HepG2 (cell line): Measurements from ENCODE around the gene PHLPP2. TPM values are rescaled to one million over a fixed set of nuclear protein-coding genes. Genes with fewer than 3 reads are reported as not detected.

Experiments
- CCAR2 ChIP-seq: fragments of 200-400 bp; formaldehyde crosslinking; optimal IDR thresholded peaks from 2 replicates; pipeline ENCODE3; 2018; ENCODE audit warnings: low read depth, mild to moderate bottlenecking, low read length, moderate library complexity
- ELF1 ChIP-seq: sonication (generic); formaldehyde crosslinking; IDR thresholded peaks from 2 replicates; pipeline ENCODE4 v1.4.0; 2020; ENCODE audit warnings: missing genetic modification reagents
- GTF2F1 ChIP-seq: fragments of 150-350 bp; IDR thresholded peaks from 2 replicates; pipeline ENCODE4 v1.6.1; 2014; ENCODE audit warnings: low read length
- HES4 ChIP-seq: sonication (generic); formaldehyde crosslinking; IDR thresholded peaks from 2 replicates; pipeline ENCODE4 v1.9.0; 2021; ENCODE audit warnings: mild to moderate bottlenecking, missing genetic modification reagents, borderline replicate concordance
- KLF13 ChIP-seq: sonication (generic); formaldehyde crosslinking; IDR thresholded peaks from 2 replicates; pipeline ENCODE4 v1.4.0; 2020; ENCODE audit warnings: mild to moderate bottlenecking, missing genetic modification reagents
- MAZ ChIP-seq, 2 experiments: sonication (generic) in 1 of 2; formaldehyde crosslinking in 1 of 2; IDR thresholded peaks; 2 replicates each; pipeline versions ENCODE4 v1.5.0 to v1.6.1; 2012 to 2020; ENCODE audit warnings: low read depth in 2 of 2, mild to moderate bottlenecking in 2 of 2, borderline replicate concordance in 1 of 2, improper control_type of control experiment in 1 of 2, low read length in 1 of 2, missing genetic modification reagents in 1 of 2, moderate library complexity in 1 of 2
- NAIF1 ChIP-seq: sonication (generic); formaldehyde crosslinking; IDR thresholded peaks from 2 replicates; pipeline ENCODE4 v1.5.0; 2020; ENCODE audit warnings: mild to moderate bottlenecking, missing genetic modification reagents, borderline replicate concordance
- SAP130 ChIP-seq: IDR thresholded peaks from 2 replicates; pipeline ENCODE4 v1.6.1; 2016; ENCODE audit warnings: low read depth
- TEAD2 ChIP-seq: sonication (generic); formaldehyde crosslinking; IDR thresholded peaks from 2 replicates; pipeline ENCODE4 v1.9.0; 2021; ENCODE audit warnings: missing genetic modification reagents
- TOPORS ChIP-seq: sonication (generic); formaldehyde crosslinking; IDR thresholded peaks from 2 replicates; pipeline ENCODE4 v1.8.0; 2023; ENCODE audit warnings: mild to moderate bottlenecking, missing genetic modification reagents
- TP53 ChIP-seq: sonication (generic); formaldehyde crosslinking; conservative IDR thresholded peaks from 2 replicates; pipeline ENCODE4 v1.4.0; 2020; ENCODE audit warnings: missing genetic modification reagents
- ZMAT3 ChIP-seq: sonication (generic); formaldehyde crosslinking; conservative IDR thresholded peaks from 2 replicates; pipeline ENCODE4 v1.7.0; 2021; ENCODE audit warnings: missing genetic modification reagents
- ZNF335 ChIP-seq: sonication (generic); formaldehyde crosslinking; IDR thresholded peaks from 2 replicates; pipeline ENCODE4 v1.4.0; 2020; ENCODE audit warnings: missing genetic modification reagents
- ZNF430 ChIP-seq: sonication (generic); formaldehyde crosslinking; IDR thresholded peaks from 2 replicates; pipeline ENCODE4 v1.9.0; 2021; ENCODE audit warnings: mild to moderate bottlenecking, missing genetic modification reagents
- ZNF768 ChIP-seq: sonication (generic); formaldehyde crosslinking; IDR thresholded peaks from 2 replicates; pipeline ENCODE4 v1.4.0; 2020; ENCODE audit warnings: missing genetic modification reagents
- ZNF781 ChIP-seq: sonication (generic); formaldehyde crosslinking; IDR thresholded peaks from 2 replicates; pipeline ENCODE4 v1.5.1; 2020; ENCODE audit warnings: borderline replicate concordance, mild to moderate bottlenecking, missing genetic modification reagents; ENCODE audit errors: not compliant biosample characterization
- ZSCAN20 ChIP-seq: sonication (generic); formaldehyde crosslinking; IDR thresholded peaks from 2 replicates; pipeline ENCODE4 v1.4.0; 2020; ENCODE audit warnings: missing genetic modification reagents, mild to moderate bottlenecking, borderline replicate concordance
- polyA plus RNA-seq, 8 experiments: library from polyadenylated mRNA; depleted of rRNA in 3 of 8; stranded (reverse) in 7 of 8; unstranded in 1 of 8; fragments of >200 nt; fragmentation: Illumina TruSeq in 4 of 8; extraction: Trizol in 4 of 8; gene quantifications; 2 replicates each; pipeline versions ENCODE4 v1.2.1 to v1.2.3, GENCODE V29; 2011 to 2016; ENCODE audit warnings: low read depth in 4 of 8, missing spikeins in 1 of 8, mixed read lengths in 1 of 8; ENCODE audit not compliant: insufficient read depth in 1 of 8
- total RNA-seq, 5 experiments: library from RNA; depleted of rRNA; stranded (reverse); fragments of >200 nt; fragmentation: Illumina TruSeq; extraction: Trizol; gene quantifications; 2 replicates each; pipeline ENCODE4 v1.2.3, GENCODE V29; 2016; ENCODE audit warnings: low read depth in 1 of 5
- TF ChIP-seq, protein P1 (sequence below): sonication (generic); formaldehyde crosslinking; IDR thresholded peaks from 2 replicates; pipeline ENCODE4 v1.8.0; 2022; ENCODE audit warnings: mild to moderate bottlenecking, missing genetic modification reagents, moderate library complexity
- TF ChIP-seq, protein P2 (sequence below): sonication (generic); formaldehyde crosslinking; IDR thresholded peaks from 2 replicates; pipeline ENCODE4 v1.8.0; 2022; ENCODE audit warnings: mild to moderate bottlenecking, missing genetic modification reagents, borderline replicate concordance
- TF ChIP-seq, protein P3 (sequence below): sonication (generic); formaldehyde crosslinking; conservative IDR thresholded peaks from 2 replicates; pipeline ENCODE4 v1.8.1; 2023; ENCODE audit warnings: missing genetic modification reagents
- TF ChIP-seq, protein P4 (sequence below): sonication (generic); formaldehyde crosslinking; IDR thresholded peaks from 2 replicates; pipeline ENCODE4 v1.5.1; 2020; ENCODE audit warnings: missing genetic modification reagents, mild to moderate bottlenecking, borderline replicate concordance
- TF ChIP-seq, protein P5 (sequence below): sonication (generic); IDR thresholded peaks from 2 replicates; pipeline ENCODE4 v1.6.1; 2016; ENCODE audit warnings: low read depth, borderline replicate concordance

PHLPP2 gene
- total and polyA plus RNA-seq, 2 of the 13 experiments (the other 11 are each of a cell fraction or from before 2014, with no cell fraction given), result 8.9 TPM

DNA sequence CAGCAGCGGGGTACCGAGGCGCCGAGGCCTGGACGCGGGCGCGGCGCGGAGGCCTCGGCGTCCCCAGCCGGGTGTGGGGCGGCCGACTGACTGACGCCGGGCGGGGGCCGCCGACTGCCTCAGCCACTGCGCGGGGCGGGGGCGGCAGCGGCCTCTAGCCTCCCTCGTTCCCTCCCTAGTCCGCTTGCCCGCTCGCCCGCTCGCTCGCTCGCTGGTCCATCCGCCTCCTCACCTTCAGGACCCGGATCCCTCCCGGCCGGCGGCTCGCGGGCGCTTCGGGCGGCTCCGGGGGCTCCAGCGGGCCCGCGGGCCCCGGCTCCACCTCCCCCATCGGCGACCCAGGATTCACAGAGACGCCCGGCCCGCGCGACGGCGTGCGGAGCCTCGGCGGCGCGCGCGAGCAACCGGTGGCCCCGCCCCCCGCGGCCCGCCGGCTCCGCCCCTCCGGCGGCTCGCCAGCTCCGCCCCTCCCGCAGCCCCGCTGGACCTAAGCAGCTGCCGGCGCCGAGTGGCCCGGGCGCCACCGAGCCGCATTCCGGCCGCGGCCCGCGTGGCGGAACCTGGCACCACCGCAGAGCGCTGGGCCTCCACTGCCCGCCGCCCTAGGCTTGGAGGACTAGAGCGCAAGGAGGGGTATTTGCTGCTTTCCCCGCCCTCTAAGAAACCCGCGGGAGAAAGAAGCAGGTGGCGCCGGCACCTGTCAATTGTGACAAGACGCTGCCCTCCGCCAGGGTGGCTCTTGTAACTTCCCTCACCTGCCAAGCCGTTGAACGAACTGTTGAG is 773 bp downstream of the PHLPP2 start (continued):
- TF ChIP-seq, protein P1, sequence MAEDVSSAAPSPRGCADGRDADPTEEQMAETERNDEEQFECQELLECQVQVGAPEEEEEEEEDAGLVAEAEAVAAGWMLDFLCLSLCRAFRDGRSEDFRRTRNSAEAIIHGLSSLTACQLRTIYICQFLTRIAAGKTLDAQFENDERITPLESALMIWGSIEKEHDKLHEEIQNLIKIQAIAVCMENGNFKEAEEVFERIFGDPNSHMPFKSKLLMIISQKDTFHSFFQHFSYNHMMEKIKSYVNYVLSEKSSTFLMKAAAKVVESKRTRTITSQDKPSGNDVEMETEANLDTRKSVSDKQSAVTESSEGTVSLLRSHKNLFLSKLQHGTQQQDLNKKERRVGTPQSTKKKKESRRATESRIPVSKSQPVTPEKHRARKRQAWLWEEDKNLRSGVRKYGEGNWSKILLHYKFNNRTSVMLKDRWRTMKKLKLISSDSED (CRISPR knock-in tag), result no peak
- peak; percentile 78; the same call in 1 of the 2 replicates for TF ChIP-seq HES4 (CRISPR knock-in tag)
- TF ChIP-seq NAIF1 (CRISPR knock-in tag), result no peak
- TF ChIP-seq, protein P2, sequence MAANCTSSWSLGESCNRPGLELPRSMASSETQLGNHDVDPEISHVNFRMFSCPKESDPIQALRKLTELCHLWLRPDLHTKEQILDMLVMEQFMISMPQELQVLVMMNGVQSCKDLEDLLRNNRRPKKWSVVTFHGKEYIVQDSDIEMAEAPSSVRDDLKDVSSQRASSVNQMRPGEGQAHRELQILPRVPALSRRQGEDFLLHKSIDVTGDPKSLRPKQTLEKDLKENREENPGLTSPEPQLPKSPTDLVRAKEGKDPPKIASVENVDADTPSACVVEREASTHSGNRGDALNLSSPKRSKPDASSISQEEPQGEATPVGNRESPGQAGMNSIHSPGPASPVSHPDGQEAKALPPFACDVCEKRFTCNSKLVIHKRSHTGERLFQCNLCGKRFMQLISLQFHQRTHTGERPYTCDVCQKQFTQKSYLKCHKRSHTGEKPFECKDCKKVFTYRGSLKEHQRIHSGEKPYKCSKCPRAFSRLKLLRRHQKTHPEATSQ (CRISPR knock-in tag), result no peak
- TF ChIP-seq ZNF781 (CRISPR knock-in tag), result peak; percentile 35
- TF ChIP-seq, protein P3, sequence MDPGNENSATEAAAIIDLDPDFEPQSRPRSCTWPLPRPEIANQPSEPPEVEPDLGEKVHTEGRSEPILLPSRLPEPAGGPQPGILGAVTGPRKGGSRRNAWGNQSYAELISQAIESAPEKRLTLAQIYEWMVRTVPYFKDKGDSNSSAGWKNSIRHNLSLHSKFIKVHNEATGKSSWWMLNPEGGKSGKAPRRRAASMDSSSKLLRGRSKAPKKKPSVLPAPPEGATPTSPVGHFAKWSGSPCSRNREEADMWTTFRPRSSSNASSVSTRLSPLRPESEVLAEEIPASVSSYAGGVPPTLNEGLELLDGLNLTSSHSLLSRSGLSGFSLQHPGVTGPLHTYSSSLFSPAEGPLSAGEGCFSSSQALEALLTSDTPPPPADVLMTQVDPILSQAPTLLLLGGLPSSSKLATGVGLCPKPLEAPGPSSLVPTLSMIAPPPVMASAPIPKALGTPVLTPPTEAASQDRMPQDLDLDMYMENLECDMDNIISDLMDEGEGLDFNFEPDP (CRISPR knock-in tag), result no peak
- TF ChIP-seq KLF13 (CRISPR knock-in tag), result no peak
- no peak for TF ChIP-seq ELF1 (CRISPR knock-in tag)
- no peak for TF ChIP-seq TP53 (CRISPR knock-in tag)
- TF ChIP-seq MAZ (IDR thresholded peaks at IDR 0.05; ENCODE audit: borderline replicate concordance, low read depth, low read length), result peak; percentile 40
- no peak; the same call in none of the 2 replicates for TF ChIP-seq MAZ (CRISPR knock-in tag; IDR thresholded peaks at IDR 0.05; ENCODE audit: low read depth)
- TF ChIP-seq, protein P4, sequence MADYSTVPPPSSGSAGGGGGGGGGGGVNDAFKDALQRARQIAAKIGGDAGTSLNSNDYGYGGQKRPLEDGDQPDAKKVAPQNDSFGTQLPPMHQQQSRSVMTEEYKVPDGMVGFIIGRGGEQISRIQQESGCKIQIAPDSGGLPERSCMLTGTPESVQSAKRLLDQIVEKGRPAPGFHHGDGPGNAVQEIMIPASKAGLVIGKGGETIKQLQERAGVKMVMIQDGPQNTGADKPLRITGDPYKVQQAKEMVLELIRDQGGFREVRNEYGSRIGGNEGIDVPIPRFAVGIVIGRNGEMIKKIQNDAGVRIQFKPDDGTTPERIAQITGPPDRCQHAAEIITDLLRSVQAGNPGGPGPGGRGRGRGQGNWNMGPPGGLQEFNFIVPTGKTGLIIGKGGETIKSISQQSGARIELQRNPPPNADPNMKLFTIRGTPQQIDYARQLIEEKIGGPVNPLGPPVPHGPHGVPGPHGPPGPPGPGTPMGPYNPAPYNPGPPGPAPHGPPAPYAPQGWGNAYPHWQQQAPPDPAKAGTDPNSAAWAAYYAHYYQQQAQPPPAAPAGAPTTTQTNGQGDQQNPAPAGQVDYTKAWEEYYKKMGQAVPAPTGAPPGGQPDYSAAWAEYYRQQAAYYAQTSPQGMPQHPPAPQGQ, result no peak
- TF ChIP-seq ZSCAN20 (CRISPR knock-in tag), result no peak; the same call in 1 of the 2 replicates
- peak; percentile 87 for TF ChIP-seq SAP130 (CRISPR knock-in tag)
- TF ChIP-seq ZNF335 (CRISPR knock-in tag), result no peak; the same call in 1 of the 2 replicates
- TF ChIP-seq, protein P5, sequence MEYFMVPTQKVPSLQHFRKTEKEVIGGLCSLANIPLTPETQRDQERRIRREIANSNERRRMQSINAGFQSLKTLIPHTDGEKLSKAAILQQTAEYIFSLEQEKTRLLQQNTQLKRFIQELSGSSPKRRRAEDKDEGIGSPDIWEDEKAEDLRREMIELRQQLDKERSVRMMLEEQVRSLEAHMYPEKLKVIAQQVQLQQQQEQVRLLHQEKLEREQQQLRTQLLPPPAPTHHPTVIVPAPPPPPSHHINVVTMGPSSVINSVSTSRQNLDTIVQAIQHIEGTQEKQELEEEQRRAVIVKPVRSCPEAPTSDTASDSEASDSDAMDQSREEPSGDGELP, result peak; percentile 46; the same call in 1 of the 2 replicates
- TF ChIP-seq CCAR2, result no peak
- TF ChIP-seq TOPORS (CRISPR knock-in tag), result no peak
- peak; percentile 48; the same call in 1 of the 2 replicates for TF ChIP-seq ZNF430
- peak; percentile 58 for TF ChIP-seq ZMAT3
- peak; percentile 51; the same call in 1 of the 2 replicates for TF ChIP-seq ZNF768
- 0 out of 2 replicates have a peak, but pooled peaks have one; percentile 32 for TF ChIP-seq TEAD2 (CRISPR knock-in tag)
- no peak for TF ChIP-seq GTF2F1
